Smooth muscle cell (in vitro differentiated cells): ENCODE data around the gene LRP1. TPM values are rescaled to one million over a fixed set of nuclear protein-coding genes. Genes with fewer than 3 reads are reported as not detected.

Source experiments
- DNase-seq: peaks from one replicate; lab custom pipeline; 2025; ENCODE audit not compliant: unreplicated experiment; lab: John Stamatoyannopoulos, UW
- H2AFZ ChIP-seq: fragments of 200-600 bp; sonication (generic); 2 replicates; pipeline ENCODE4 v1.6.0; 2016; ENCODE audit warnings: antibody characterized with exemption, low read depth, mild to moderate bottlenecking
- H3F3A ChIP-seq: fragments of 200-600 bp; sonication (generic); 2 replicates; pipeline ENCODE4 v1.6.0; 2017; ENCODE audit warnings: antibody characterized with exemption, low read depth
- H3K27ac ChIP-seq: fragments of 200-600 bp; sonication (generic); 2 replicates; pipeline ENCODE4 v1.5.1; 2016; ENCODE audit warnings: low read depth, mild to moderate bottlenecking
- H3K27me3 ChIP-seq: fragments of 200-600 bp; sonication (generic); 2 replicates; pipeline ENCODE4 v1.6.1; 2016; ENCODE audit warnings: low read depth, mild to moderate bottlenecking
- H3K36me3 ChIP-seq: fragments of 200-600 bp; sonication (generic); 2 replicates; pipeline ENCODE4 v1.5.1; 2016; ENCODE audit warnings: low read depth
- H3K4me1 ChIP-seq: fragments of 200-600 bp; sonication (generic); 2 replicates; pipeline ENCODE4 v1.5.1; 2016; ENCODE audit warnings: low read depth
- H3K4me2 ChIP-seq: fragments of 200-600 bp; sonication (generic); 2 replicates; pipeline ENCODE4 v1.6.0; 2016; ENCODE audit warnings: mild to moderate bottlenecking
- H3K4me3 ChIP-seq: fragments of 200-600 bp; sonication (generic); 2 replicates; pipeline ENCODE4 v1.5.1; 2016; ENCODE audit warnings: mild to moderate bottlenecking
- H3K79me2 ChIP-seq: fragments of 200-600 bp; sonication (generic); 2 replicates; pipeline ENCODE4 v1.6.0; 2016; ENCODE audit warnings: low read depth, mild to moderate bottlenecking
- H3K9ac ChIP-seq: fragments of 200-600 bp; sonication (generic); 2 replicates; pipeline ENCODE4 v1.6.0; 2016; ENCODE audit warnings: low read depth
- H3K9me3 ChIP-seq: fragments of 200-600 bp; sonication (generic); replicated peaks from 2 replicates; pipeline ENCODE4 v1.5.1; 2016; ENCODE audit warnings: low read depth
- H4K20me1 ChIP-seq: fragments of 200-600 bp; sonication (generic); 2 replicates; pipeline ENCODE4 v1.6.0; 2016; ENCODE audit warnings: low read depth
- WGBS: methylation state at CpG from one replicate; pipeline ENCODE4 v1.1.7; 2016; ENCODE audit warnings: low lambda C conversion rate; 5-methylcytosine and 5-hydroxymethylcytosine counted together
- polyA plus RNA-seq: library from polyadenylated mRNA; unstranded; fragments of >200 nt; fragmentation: Nextera tagmentation; extraction: Ambion mirVana; gene quantifications from 2 replicates; pipeline ENCODE4 v1.2.1, GENCODE V29; 2016
- total RNA-seq: library from RNA; depleted of rRNA; stranded (reverse); fragments of >200 nt; gene quantifications from 2 replicates; pipeline ENCODE4 v1.2.3, GENCODE V29; 2014
- TF ChIP-seq, protein P1 (sequence below): fragments of 200-600 bp; sonication (generic); IDR thresholded peaks from 2 replicates; pipeline ENCODE4 v1.5.1; 2017; ENCODE audit warnings: borderline replicate concordance, mild to moderate bottlenecking, antibody characterized with exemption; ENCODE audit not compliant: insufficient read depth, poor library complexity, severe bottlenecking

LRP1 gene
- total and polyA plus RNA-seq, 2 experiments from 2014 or later = 75.3 to 95.4 TPM

DNA sequence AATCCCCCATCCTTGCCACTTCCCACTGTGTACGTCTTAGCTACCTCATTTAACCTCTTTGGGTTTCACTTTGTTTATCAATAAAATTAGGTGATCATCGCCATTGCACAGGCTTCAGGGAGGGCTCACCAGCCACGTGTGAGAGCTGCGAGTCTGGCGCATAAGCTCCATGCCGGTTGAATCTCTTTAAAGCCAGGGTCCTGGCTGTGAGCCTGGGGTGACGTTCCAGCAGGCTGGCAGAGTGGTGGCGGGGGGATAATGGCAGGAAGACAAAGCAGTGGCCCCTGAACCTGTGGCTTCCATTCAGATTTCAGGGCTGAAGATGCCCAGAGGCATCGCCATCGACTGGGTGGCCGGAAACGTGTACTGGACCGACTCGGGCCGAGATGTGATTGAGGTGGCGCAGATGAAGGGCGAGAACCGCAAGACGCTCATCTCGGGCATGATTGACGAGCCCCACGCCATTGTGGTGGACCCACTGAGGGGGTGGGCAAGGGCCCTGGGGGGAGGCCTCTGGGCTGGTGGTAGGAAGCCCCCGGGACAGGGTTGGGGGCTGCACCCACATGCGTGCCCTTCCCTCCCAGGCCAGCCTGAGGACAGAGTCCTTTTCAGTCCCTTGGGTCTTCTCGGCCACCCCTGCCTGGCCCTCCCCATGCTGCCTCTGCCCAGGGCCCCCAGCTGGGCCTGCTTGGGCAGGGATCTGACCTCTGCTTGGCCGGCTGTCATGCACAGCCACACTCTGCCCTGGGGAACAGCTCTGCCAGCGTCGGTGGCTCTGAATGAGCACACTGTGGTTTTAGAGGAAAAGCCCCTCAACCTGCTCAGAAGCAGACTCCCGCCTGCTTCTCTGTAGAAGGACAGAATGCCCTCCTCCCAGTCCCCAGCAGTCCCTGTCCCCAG, 79.7 kb downstream of the LRP1 start:
- Histone ChIP-seq H3K79me2 (no peaks in the 10 kb centered on the region), H3K9ac (no peak overlapping the region), H3K36me3 (no peaks in the 10 kb centered on the region), H3K27ac (no peak overlapping the region), H3K27me3 (no peaks in the 10 kb centered on the region), H3F3A (peaks cover 8% of the 10 kb centered on the region), H4K20me1 (peaks cover 52% of the 10 kb centered on the region), H3K4me3 (no peak overlapping the region), H3K9me3 (no peaks in the 10 kb centered on the region), H2AFZ (no peak overlapping the region), H3K4me1 (no peaks in the 10 kb centered on the region), H3K4me2 (no peak overlapping the region)
- WGBS = 95% methylated on average over 27 of the region's 29 CpGs
- no peak for DNase-seq
- TF ChIP-seq, protein P1, sequence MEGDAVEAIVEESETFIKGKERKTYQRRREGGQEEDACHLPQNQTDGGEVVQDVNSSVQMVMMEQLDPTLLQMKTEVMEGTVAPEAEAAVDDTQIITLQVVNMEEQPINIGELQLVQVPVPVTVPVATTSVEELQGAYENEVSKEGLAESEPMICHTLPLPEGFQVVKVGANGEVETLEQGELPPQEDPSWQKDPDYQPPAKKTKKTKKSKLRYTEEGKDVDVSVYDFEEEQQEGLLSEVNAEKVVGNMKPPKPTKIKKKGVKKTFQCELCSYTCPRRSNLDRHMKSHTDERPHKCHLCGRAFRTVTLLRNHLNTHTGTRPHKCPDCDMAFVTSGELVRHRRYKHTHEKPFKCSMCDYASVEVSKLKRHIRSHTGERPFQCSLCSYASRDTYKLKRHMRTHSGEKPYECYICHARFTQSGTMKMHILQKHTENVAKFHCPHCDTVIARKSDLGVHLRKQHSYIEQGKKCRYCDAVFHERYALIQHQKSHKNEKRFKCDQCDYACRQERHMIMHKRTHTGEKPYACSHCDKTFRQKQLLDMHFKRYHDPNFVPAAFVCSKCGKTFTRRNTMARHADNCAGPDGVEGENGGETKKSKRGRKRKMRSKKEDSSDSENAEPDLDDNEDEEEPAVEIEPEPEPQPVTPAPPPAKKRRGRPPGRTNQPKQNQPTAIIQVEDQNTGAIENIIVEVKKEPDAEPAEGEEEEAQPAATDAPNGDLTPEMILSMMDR = no peak

- TF ChIP-seq, protein P1 = no peak
- no peaks in the 10 kb centered on the region for H3K79me2 ChIP-seq
- no peak overlapping the region for H3K9ac ChIP-seq
- no peak overlapping the region for H3K27ac ChIP-seq
- H4K20me1 ChIP-seq = peaks cover 58% of the 10 kb centered on the region
- H3F3A ChIP-seq = peaks cover 11% of the 10 kb centered on the region
- H3K4me3 ChIP-seq = no peak overlapping the region
- H3K4me2 ChIP-seq = no peak overlapping the region
- 94% methylated on average over 22 of the region's 22 CpGs for whole genome bisulfite sequencing
- no peaks in the 10 kb centered on the region for H3K9me3 ChIP-seq
- no peaks in the 10 kb centered on the region for H3K36me3 ChIP-seq
- DNase-seq = no peak
- no peaks in the 10 kb centered on the region for H3K4me1 ChIP-seq
- H2AFZ ChIP-seq = no peak overlapping the region
- no peaks in the 10 kb centered on the region for H3K27me3 ChIP-seq
These were observed 80.5 kb downstream of the LRP1 start for GRCh38 chr12:57208631-57209282.

DNA sequence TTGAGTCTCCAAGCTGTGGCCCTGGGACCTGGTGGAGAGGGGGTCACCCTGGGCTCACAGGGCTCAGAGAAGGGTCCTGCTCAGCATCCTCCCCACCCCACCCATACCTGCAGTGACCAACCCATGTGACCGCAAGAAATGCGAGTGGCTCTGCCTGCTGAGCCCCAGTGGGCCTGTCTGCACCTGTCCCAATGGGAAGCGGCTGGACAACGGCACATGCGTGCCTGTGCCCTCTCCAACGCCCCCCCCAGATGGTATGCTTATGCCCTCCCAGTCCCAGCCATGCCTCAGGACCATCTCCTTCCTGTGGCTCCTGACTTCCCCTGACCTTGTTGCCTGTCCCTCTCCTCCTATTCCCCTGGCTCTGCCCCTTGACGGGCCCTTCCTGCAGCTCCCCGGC, 81.6 kb downstream of the LRP1 start:
- H3K79me2 ChIP-seq = no peaks in the 10 kb centered on the region
- H2AFZ ChIP-seq = no peak overlapping the region
- WGBS = 99% methylated on average over 8 of the region's 8 CpGs

More for the DNA sequence above, 81.6 kb downstream of the LRP1 start:
- H3K4me3 ChIP-seq = no peak overlapping the region
- no peaks in the 10 kb centered on the region for H3K4me1 ChIP-seq
- no peaks in the 10 kb centered on the region for H3K9me3 ChIP-seq
- peaks cover 69% of the 10 kb centered on the region for H4K20me1 ChIP-seq
- no peak overlapping the region for H3K27ac ChIP-seq
- peaks cover 20% of the 10 kb centered on the region for H3F3A ChIP-seq
- no peak overlapping the region for H3K9ac ChIP-seq
- no peak overlapping the region for H3K4me2 ChIP-seq
- TF ChIP-seq, protein P1 = no peak
- peaks cover 4% of the 10 kb centered on the region for H3K27me3 ChIP-seq
- no peak for DNase-seq
- H3K36me3 ChIP-seq = no peaks in the 10 kb centered on the region
